ENCODE measurements around the gene SLC6A8. TPM values are rescaled to one million over a fixed set of nuclear protein-coding genes. Genes with fewer than 3 reads are reported as not detected.
"Not testable (repeated sequence)": the region's sequence is repeated elsewhere in the genome, so short reads cannot be mapped to it uniquely, and the experiment has no call there.

Gene SLC6A8
- total RNA-seq, 4 donors from 2014 or later = 13.5 to 32.4 (median 26.3) TPM

- no peak for ATAC-seq (ENCODE audit: low FRiP score)
- DNase-seq (ENCODE audit: low spot score) = no peak
- TF ChIP-seq CTCF (IDR thresholded peaks at IDR 0.05) = no peak
These were observed 50.4 kb downstream of the SLC6A8 start for GRCh38 chrX:153738056-153738605.

GRCh38 chrX:153739754-153740486 lies 52.2 kb downstream of the SLC6A8 start:
- ATAC-seq (ENCODE audit: low FRiP score) (no peak), DNase-seq (ENCODE audit: low spot score) (no peak)
- no peak for TF ChIP-seq CTCF (IDR thresholded peaks at IDR 0.05)

- ATAC-seq (ENCODE audit: low FRiP score) = no peak
- DNase-seq (ENCODE audit: low spot score) = no peak
- no peak for TF ChIP-seq CTCF (IDR thresholded peaks at IDR 0.05)
These were observed 53.0 kb downstream of the SLC6A8 start for GRCh38 chrX:153740631-153741222.

DNA sequence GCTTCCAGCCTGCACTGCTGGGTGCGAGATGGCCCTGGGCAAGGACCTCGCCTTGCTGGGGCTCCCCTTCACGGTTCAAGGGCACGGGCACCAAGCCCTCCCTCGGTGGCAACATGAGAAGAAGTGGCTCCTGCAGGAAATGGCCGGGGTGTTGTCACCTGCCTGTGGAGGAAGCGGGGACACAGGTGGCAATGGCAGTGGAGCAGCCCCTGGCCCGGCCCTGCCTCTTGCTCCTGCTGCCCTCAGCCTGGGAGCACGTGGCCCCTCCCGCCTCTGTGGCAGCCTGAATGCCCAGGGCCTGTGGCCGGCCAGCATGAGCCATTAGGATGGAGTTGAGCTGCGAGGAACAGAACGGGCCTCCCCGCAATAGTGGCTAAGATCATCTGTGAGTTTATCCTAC lies 53.7 kb downstream of the SLC6A8 start:
- no peak for TF ChIP-seq CTCF (IDR thresholded peaks at IDR 0.05)
- ATAC-seq (ENCODE audit: low FRiP score) (no peak), DNase-seq (ENCODE audit: low spot score) (no peak)

GRCh38 chrX:153742111-153742510 lies 54.4 kb downstream of the SLC6A8 start:
- not testable (repeated sequence) for ATAC-seq (ENCODE audit: low FRiP score); DNase-seq (ENCODE audit: low spot score)

DNA sequence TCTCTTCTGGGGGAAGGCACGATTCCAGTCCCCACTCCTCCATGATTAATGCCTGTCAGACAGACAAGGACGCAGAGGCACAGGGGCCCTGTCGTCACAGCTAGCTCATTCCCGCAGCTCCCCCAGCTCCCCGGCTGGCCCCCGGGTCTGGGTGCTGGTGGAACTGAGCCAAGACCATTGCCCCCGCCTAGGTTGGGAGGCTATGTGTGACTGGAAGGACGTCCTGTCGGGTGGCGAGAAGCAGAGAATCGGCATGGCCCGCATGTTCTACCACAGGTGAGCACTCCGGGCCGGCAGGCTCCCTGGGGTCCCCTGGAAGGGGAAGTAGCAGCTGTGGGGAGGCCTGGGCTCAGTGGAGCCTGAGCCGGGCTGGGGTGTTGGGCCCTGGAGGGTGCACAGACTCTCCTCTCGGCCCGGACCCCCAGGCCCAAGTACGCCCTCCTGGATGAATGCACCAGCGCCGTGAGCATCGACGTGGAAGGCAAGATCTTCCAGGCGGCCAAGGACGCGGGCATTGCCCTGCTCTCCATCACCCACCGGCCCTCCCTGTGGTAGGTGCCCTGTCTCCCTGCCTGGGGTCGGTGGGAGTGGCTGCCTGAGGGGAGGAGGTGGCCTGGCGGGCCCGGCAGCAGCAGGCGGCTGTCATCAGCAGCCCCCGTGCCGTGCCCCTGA lies 55.2 kb downstream of the SLC6A8 start:
- not testable (repeated sequence) for ATAC-seq (ENCODE audit: low FRiP score); DNase-seq (ENCODE audit: low spot score)

DNA sequence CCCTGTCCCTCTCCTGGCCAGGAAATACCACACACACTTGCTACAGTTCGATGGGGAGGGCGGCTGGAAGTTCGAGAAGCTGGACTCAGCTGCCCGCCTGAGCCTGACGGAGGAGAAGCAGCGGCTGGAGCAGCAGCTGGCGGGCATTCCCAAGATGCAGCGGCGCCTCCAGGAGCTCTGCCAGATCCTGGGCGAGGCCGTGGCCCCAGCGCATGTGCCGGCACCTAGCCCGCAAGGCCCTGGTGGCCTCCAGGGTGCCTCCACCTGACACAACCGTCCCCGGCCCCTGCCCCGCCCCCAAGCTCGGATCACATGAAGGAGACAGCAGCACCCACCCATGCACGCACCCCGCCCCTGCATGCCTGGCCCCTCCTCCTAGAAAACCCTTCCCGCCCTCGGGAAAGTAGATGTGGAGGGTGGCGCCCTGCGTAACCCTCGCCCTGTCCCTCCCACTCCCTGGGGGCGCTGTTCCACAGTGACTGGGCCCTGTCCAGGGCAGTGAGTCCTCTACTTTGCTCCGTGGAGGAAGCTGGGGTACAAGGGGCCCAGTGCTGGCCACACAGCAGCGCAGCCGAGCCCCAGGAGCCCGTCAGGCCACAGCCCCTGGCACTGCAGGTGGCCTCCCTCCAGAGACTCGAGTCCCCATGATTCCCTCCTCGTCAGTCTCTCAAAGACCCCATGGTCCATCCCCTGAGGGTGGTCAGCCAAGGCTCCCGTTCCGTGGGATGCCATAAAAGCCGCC lies 55.9 kb downstream of the SLC6A8 start:
- ATAC-seq (ENCODE audit: low FRiP score); DNase-seq (ENCODE audit: low spot score): not testable (repeated sequence)
